HEK293 (cell line): ENCODE results near the gene EXD3.

ENCODE experiments used
- CTCF ChIA-PET: fragments of 350-600 bp; formaldehyde crosslinking; extraction: SDS; loops from one replicate; lab custom pipeline; 2021; ENCODE audit warnings: antibody characterized with exemption; lab: Yijun Ruan, JAX
- POLR2A ChIA-PET: fragments of 300-600 bp; formaldehyde crosslinking; extraction: SDS; loops from one replicate; lab custom pipeline; 2020; ENCODE audit warnings: antibody characterized with exemption, inconsistent platforms; lab: Yijun Ruan, JAX
- H3K27ac ChIP-seq: fragments of 200-500 bp; sonication (Bioruptor generic); 2 replicates; pipeline ENCODE4 v1.5.1; 2014; ENCODE audit warnings: low read depth, low read length, control low read depth, inconsistent platforms; ENCODE audit errors: extremely low read depth
- H3K36me3 ChIP-seq, 2 experiments: fragments of 200-500 bp in 1 of 2; sonication (Bioruptor generic) in 1 of 2; 1 replicate in 1 of 2; 2 replicates in 1 of 2; pipeline ENCODE4 v1.5.1; 2014 to 2017; ENCODE audit warnings: inconsistent platforms in 2 of 2, low read length in 2 of 2; ENCODE audit not compliant: control insufficient read depth in 2 of 2, insufficient read depth in 1 of 2
- H3K4me1 ChIP-seq: fragments of 200-500 bp; sonication (Bioruptor generic); 2 replicates; pipeline ENCODE4 v1.5.1; 2014; ENCODE audit warnings: mild to moderate bottlenecking, low read length, inconsistent platforms; ENCODE audit not compliant: control insufficient read depth, insufficient read depth
- H3K4me3 ChIP-seq: 2 replicates; pipeline ENCODE4 v1.5.1; 2011; ENCODE audit warnings: low read depth, mild to moderate bottlenecking, control low read depth, low read length, moderate library complexity
- H3K9me3 ChIP-seq: fragments of 200-500 bp; sonication (Bioruptor generic); 2 replicates; pipeline ENCODE4 v1.5.1; 2014; ENCODE audit warnings: low read depth, low read length, inconsistent platforms; ENCODE audit not compliant: control insufficient read depth, insufficient read depth
- FEZF1 ChIP-seq: fragments of 450-650 bp; formaldehyde crosslinking; IDR thresholded peaks from 2 replicates; pipeline ENCODE4 v1.5.1; 2016; ENCODE audit warnings: missing biosample characterization, missing genetic modification characterization
- GLIS2 ChIP-seq: fragments of 450-650 bp; formaldehyde crosslinking; IDR thresholded peaks from 2 replicates; pipeline ENCODE4 v1.5.1; 2016; ENCODE audit warnings: missing biosample characterization, missing genetic modification characterization
- KLF16 ChIP-seq: fragments of 450-650 bp; formaldehyde crosslinking; IDR thresholded peaks from 2 replicates; pipeline ENCODE4 v1.5.1; 2017; ENCODE audit warnings: missing biosample characterization, missing genetic modification characterization
- OVOL3 ChIP-seq: fragments of 450-650 bp; formaldehyde crosslinking; IDR thresholded peaks from 2 replicates; pipeline ENCODE4 v1.5.1; 2016; ENCODE audit warnings: missing biosample characterization, missing genetic modification characterization
- PATZ1 ChIP-seq: fragments of 450-650 bp; formaldehyde crosslinking; IDR thresholded peaks from 2 replicates; pipeline ENCODE4 v1.5.1; 2016; ENCODE audit warnings: missing biosample characterization, missing genetic modification characterization
- REPIN1 ChIP-seq: fragments of 450-650 bp; formaldehyde crosslinking; IDR thresholded peaks from 2 replicates; pipeline ENCODE4 v1.5.1; 2017; ENCODE audit warnings: missing biosample characterization, missing genetic modification characterization, low read depth
- ZNF10 ChIP-seq: fragments of 450-650 bp; formaldehyde crosslinking; IDR thresholded peaks from 2 replicates; pipeline ENCODE4 v1.5.1; 2017; ENCODE audit warnings: missing biosample characterization, missing genetic modification characterization
- ZNF140 ChIP-seq: fragments of 450-650 bp; formaldehyde crosslinking; IDR thresholded peaks from 2 replicates; pipeline ENCODE4 v1.5.1; 2016; ENCODE audit warnings: missing biosample characterization, missing genetic modification characterization
- ZNF211 ChIP-seq: fragments of 450-650 bp; formaldehyde crosslinking; IDR thresholded peaks from 2 replicates; pipeline ENCODE4 v1.5.1; 2016; ENCODE audit warnings: low read depth, missing biosample characterization, missing genetic modification characterization
- ZNF214 ChIP-seq: fragments of 450-650 bp; formaldehyde crosslinking; IDR thresholded peaks from 2 replicates; pipeline ENCODE4 v1.5.1; 2017; ENCODE audit warnings: missing biosample characterization, mild to moderate bottlenecking, missing genetic modification characterization, borderline replicate concordance
- ZNF221 ChIP-seq: fragments of 450-650 bp; formaldehyde crosslinking; IDR thresholded peaks from 2 replicates; pipeline ENCODE4 v1.5.1; 2017; ENCODE audit warnings: missing biosample characterization, missing genetic modification characterization, borderline replicate concordance
- ZNF26 ChIP-seq: fragments of 450-650 bp; formaldehyde crosslinking; IDR thresholded peaks from 2 replicates; pipeline ENCODE4 v1.5.1; 2016; ENCODE audit warnings: missing biosample characterization, missing genetic modification characterization
- ZNF423 ChIP-seq: fragments of 450-650 bp; formaldehyde crosslinking; IDR thresholded peaks from 2 replicates; pipeline ENCODE4 v1.5.1; 2016; ENCODE audit warnings: missing biosample characterization, missing genetic modification characterization
- ZNF513 ChIP-seq: fragments of 450-650 bp; IDR thresholded peaks from 2 replicates; pipeline ENCODE4 v1.5.1; 2018; ENCODE audit warnings: missing biosample characterization, missing genetic modification characterization
- ZNF530 ChIP-seq: fragments of 450-650 bp; formaldehyde crosslinking; IDR thresholded peaks from 2 replicates; pipeline ENCODE4 v1.5.1; 2016; ENCODE audit warnings: low read depth, missing biosample characterization, missing genetic modification characterization
- ZNF555 ChIP-seq: fragments of 450-650 bp; formaldehyde crosslinking; conservative IDR thresholded peaks from 2 replicates; pipeline ENCODE4 v1.5.1; 2017; ENCODE audit warnings: missing biosample characterization, mild to moderate bottlenecking, missing genetic modification characterization, inconsistent platforms
- ZNF560 ChIP-seq: fragments of 450-650 bp; formaldehyde crosslinking; IDR thresholded peaks from 2 replicates; pipeline ENCODE4 v1.5.1; 2017; ENCODE audit warnings: missing biosample characterization, missing genetic modification characterization, borderline replicate concordance
- ZNF639 ChIP-seq: fragments of 450-650 bp; formaldehyde crosslinking; IDR thresholded peaks from 2 replicates; pipeline ENCODE4 v1.5.1; 2016; ENCODE audit warnings: missing biosample characterization, missing genetic modification characterization
- ZNF660 ChIP-seq: fragments of 450-650 bp; IDR thresholded peaks from 2 replicates; pipeline ENCODE4 v1.5.1; 2018; ENCODE audit warnings: missing biosample characterization, mild to moderate bottlenecking, missing genetic modification characterization
- ZNF701 ChIP-seq: fragments of 450-650 bp; formaldehyde crosslinking; IDR thresholded peaks from 2 replicates; pipeline ENCODE4 v1.5.1; 2016; ENCODE audit warnings: missing biosample characterization, missing genetic modification characterization
- ZNF76 ChIP-seq: fragments of 450-650 bp; formaldehyde crosslinking; IDR thresholded peaks from 2 replicates; pipeline ENCODE4; 2016; ENCODE audit warnings: low read depth, missing biosample characterization, missing genetic modification characterization, borderline replicate concordance

Gene EXD3

GRCh38 chr9:137318602-137319001 lies 104.4 kb downstream of the EXD3 start:
- no peak overlapping the region for H3K27ac ChIP-seq
- no peaks in the 10 kb centered on the region for H3K4me1 ChIP-seq
- POLR2A ChIA-PET, result interaction anchor here (0.8 to 1.4 kb wide), 2 partner anchors 17 to 104 kb away, joined by 3 to 6 read pairs; partner anchors contain the start of genes EXD3, NOXA1 and NRARP
- no peaks in the 10 kb centered on the region for H3K9me3 ChIP-seq
- TF ChIP-seq ZNF660 (tag by site-specific recombination), result no peak
- no peak for TF ChIP-seq PATZ1 (tag by site-specific recombination)
- TF ChIP-seq ZNF639, result no peak
- no peak for TF ChIP-seq ZNF10 (tag by site-specific recombination)
- no peak for TF ChIP-seq ZNF701
- TF ChIP-seq REPIN1 (tag by site-specific recombination), result no peak
- TF ChIP-seq ZNF513 (tag by site-specific recombination), result no peak
- TF ChIP-seq OVOL3 (tag by site-specific recombination), result no peak
- TF ChIP-seq ZNF555 (tag by site-specific recombination), result no peak
- no peak for TF ChIP-seq ZNF423 (tag by site-specific recombination)
- TF ChIP-seq KLF16 (tag by site-specific recombination), result no peak
- no peak for TF ChIP-seq ZNF221
- no peak for TF ChIP-seq ZNF560 (tag by site-specific recombination)
- TF ChIP-seq ZNF530 (tag by site-specific recombination), result no peak
- no peak for TF ChIP-seq ZNF214 (tag by site-specific recombination)
- H3K36me3 ChIP-seq, result no peaks in the 10 kb centered on the region
- no peak overlapping the region for H3K4me3 ChIP-seq
- CTCF ChIA-PET, result interaction anchor here (0.6 kb wide), 1 partner anchor 127 kb away, joined by 4 read pairs; no protein-coding TSS in a partner anchor

- ChIA-PET CTCF (interaction anchor here (1.4 kb wide), 1 partner anchor 16 kb away, joined by 8 read pairs; the partner anchor contains the start of gene NRARP), POLR2A (interaction anchor here (0.6 to 1.4 kb wide), 3 partner anchors 16 to 105 kb away, joined by 3 to 6 read pairs (median 6); partner anchors contain the start of genes EXD3, NOXA1 and NRARP)
- Histone ChIP-seq H3K4me3 (no peak overlapping the region), H3K4me1 (no peaks in the 10 kb centered on the region), H3K36me3 (no peaks in the 10 kb centered on the region), H3K27ac (no peak overlapping the region), H3K9me3 (no peaks in the 10 kb centered on the region)
- no peak for TF ChIP-seq ZNF140 (tag by site-specific recombination)
- TF ChIP-seq ZNF76 (tag by site-specific recombination), result no peak
- no peak for TF ChIP-seq ZNF211 (tag by site-specific recombination)
- TF ChIP-seq GLIS2 (tag by site-specific recombination), result peak; percentile 15; the same call in 1 of the 2 replicates
- TF ChIP-seq FEZF1 (tag by site-specific recombination), result no peak
- no peak for TF ChIP-seq ZNF26 (tag by site-specific recombination)
Observed at GRCh38 chr9:137317718-137318511, 105.0 kb downstream of the EXD3 start.
